GM19099 (cell line): ENCODE results near the gene CFTR.

ENCODE experiments used
- POLR2A ChIP-seq: IDR thresholded peaks from 3 replicates; pipeline ENCODE4 v1.6.1; 2011; ENCODE audit warnings: low read depth; ENCODE audit not compliant: insufficient read length; ENCODE audit errors: extremely low read depth

CFTR gene

DNA sequence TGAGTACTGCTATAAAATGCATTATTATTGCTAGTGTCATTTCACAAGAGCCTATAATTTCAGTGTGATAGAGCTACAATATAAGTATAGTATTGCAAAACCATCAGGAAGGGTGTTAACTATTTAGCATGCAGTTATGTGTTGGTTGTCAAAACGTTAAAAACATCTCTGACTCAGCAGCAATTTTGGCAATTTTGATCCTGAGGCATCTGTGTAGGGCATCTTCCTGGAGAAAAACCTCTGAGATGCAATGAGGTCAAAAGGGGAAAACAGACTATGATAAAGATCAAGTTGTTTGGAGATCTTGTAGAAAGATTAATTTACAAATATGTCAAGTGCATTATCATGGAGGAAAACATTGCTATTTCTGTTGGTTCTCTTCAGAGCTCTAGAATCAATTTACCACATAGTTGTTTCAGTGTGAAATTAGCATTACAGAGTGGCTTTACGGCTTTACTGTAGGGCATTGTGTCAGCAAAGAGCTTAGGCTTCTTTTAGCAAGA lies 5.3 kb downstream of the CFTR start:
- no peak for TF ChIP-seq POLR2A

DNA sequence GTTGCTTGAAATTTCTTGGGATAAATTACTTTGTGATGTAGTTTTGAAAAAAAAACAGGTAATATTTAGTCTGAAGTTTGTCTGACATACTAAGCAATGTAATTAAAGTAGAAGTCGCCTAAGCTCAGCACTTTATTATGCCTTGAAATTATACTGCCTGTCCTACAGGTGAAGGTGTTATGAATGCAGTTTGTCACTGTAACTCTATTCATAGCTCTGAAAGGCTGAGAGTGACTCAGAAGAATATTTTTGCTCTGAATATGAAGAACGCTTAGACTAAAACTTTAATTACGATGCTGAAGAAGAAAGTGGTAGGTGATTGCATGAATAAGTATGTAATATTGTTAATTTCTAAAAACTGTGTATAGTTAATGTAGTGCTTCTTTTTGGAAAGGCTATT lies 9.2 kb downstream of the CFTR start:
- no peak for TF ChIP-seq POLR2A

DNA sequence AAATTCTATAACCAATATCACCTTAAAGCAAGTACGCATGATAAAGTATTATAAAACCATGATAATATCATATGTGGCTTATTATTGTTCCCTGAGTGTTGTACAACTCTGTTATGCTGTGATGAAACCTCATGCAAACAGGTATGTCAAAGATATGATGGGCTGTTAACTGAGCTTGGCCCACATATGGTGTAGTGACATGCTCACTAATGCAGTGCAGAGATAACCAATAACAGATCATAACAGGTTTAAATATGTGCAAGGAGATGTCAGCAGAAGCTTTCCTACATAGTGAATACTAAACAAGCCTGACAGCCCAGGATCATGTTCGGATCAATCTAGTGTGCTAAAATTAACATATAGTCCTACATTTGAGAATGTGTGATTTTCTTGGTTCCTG lies 9.6 kb downstream of the CFTR start:
- no peak for TF ChIP-seq POLR2A

DNA sequence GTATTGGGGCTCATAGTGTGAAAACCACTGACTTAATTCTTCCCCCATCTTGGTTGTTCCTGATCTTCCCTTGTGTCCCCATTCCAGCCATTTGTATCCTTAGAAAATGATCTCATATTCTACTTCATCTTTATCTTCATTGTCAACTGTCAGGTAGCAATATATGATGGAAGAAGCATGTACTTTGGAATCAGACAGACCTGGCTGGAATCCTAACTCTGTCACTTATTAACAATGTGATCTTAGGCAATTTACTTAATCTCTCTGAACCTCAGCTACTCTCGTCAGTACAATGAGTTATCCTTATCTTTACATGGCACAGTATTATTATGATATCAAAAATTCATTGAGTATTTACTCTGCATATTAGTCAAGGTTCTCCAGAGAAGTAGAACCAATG lies 10.1 kb downstream of the CFTR start:
- no peak for TF ChIP-seq POLR2A

DNA sequence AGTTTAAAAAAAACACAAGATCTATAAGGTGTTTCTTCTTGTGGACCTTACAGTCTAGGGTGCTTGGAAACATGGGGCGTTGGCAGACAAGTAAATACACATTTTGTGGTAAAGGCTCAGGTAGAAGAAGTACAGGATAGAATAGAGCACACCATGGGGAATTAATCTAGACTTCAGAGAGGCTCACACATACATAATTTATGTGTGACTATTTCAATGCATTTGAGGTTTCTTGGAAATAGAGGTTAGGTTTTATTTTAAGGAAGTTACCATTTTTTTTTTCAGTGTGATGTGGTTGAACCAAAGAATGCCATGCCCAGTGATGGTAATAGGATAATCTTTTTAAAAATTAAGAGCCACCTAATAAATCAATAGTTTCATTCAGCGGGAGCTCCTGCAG lies 12.8 kb downstream of the CFTR start:
- TF ChIP-seq POLR2A: no peak

DNA sequence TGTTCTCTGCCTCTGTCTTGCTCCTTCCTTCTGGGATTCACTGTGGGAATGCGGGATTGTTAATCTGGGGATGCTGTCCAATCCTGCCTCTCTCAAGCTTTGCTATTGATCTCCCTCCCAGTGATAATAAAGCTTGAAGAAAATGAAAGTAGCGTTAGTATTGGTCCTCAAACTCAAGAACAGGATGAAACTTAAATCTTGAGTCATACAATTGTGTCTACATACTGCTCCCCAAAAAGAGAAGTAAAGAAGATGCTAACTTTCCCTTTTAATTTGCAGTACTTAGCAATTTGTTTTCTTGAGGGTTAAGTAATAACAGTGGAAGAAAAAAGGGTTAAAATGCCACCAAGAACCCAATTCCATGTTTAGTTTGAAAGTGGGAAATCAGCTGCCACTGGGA lies 13.6 kb downstream of the CFTR start:
- TF ChIP-seq POLR2A: no peak

DNA sequence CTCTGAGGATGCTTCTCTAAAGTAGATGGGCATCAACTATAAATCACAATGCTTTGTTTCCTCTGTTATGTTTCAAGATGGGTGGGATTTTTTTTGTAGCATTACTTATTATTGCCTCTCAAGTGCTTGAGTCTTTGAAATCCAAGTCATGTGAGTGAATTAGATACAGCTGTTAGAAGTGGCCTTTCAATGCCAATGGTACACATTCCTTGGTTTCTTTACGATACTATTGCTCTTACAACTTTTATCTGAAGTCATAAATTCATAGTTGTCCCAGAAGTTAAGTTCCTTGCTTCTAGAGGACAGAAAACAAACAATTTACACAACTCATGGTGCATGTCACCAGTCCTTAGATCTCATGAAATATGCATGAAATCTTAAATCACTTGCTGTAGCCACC lies 15.5 kb downstream of the CFTR start:
- TF ChIP-seq POLR2A: no peak

DNA sequence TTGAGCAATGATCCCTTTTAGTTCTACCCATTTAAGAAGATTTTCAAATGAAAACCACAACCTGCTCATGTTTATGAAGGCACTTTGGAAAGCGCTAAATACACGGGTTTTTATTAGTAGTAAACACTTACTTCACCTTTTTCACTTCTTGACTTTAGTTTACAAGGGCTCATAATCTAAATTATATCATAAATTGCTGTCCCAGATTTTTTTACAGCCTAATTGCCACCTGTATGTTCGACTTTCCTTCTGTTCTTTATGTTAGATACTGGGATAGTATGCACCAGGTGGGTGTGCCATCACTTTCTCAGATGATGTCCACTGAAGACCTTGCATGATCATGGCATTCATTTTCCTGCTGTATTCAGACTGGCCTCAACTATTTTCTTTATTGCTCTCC lies 22.5 kb downstream of the CFTR start:
- TF ChIP-seq POLR2A: no peak

DNA sequence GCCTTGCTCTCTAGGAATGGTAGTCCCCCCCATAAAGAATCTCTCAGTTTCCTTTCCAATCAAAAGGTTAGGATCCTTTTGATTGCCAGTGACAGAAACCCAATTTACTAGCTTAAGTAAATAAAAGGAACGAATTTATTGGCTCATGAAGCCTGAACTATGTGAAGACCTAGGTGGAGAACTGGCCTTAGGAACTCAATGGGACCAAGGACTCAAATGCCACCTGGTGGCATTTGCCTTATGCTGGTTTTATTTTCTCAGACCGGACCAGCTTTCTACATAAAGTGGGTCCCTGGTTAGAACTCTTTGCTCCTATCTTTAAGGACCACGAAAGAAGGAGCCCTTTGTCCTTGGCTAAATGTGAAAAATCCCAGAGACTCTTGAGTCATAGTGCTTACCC lies 25.4 kb downstream of the CFTR start:
- TF ChIP-seq POLR2A: no peak

DNA sequence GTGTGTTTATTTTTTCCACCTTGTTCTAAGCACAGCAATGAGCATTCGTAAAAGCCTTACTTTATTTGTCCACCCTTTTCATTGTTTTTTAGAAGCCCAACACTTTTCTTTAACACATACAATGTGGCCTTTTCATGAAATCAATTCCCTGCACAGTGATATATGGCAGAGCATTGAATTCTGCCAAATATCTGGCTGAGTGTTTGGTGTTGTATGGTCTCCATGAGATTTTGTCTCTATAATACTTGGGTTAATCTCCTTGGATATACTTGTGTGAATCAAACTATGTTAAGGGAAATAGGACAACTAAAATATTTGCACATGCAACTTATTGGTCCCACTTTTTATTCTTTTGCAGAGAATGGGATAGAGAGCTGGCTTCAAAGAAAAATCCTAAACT lies 28.9 kb downstream of the CFTR start:
- TF ChIP-seq POLR2A: no peak

DNA sequence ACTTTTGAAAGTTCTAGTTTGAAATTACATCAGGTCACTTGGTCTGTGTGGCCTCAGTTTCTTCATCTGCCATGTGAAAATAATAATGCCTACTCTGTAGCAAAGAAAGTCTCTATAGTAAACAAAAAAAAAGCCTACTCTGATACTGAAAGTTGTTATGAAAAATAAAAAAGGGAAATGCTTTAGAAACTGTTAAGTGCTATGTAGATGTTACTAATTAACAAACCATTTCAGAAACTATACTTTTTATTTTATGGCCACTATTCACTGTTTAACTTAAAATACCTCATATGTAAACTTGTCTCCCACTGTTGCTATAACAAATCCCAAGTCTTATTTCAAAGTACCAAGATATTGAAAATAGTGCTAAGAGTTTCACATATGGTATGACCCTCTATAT lies 50.6 kb downstream of the CFTR start:
- no peak for TF ChIP-seq POLR2A

DNA sequence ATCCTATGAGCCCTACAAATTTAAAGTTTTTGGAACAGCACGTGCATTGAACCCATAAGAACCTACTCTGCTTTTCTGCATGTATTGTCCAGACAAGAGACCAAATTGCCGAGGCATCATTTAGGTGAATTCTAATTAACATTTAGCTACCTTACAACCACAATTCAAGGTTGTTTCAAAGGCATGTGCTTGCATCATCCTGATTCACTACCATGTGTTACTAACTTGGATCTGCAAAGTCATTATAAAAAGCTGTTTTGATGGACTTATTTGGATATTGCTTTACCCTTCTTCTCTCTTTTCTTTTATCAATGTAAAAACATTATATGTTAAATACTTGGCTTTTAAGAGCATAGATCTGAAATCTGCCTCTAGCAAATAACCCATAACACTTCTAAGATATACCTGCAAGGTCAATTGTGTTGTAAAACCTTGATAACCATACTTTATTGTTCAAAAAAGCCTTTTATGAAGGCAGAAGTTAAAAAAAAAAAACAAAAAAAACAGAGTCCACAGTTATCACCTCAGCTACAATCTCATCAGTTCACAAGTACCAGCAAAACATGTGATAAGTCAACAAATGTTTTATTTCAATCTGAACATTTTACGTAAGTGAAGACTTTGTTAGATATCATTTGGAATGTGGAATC lies 51.9 kb downstream of the CFTR start:
- no peak for TF ChIP-seq POLR2A

DNA sequence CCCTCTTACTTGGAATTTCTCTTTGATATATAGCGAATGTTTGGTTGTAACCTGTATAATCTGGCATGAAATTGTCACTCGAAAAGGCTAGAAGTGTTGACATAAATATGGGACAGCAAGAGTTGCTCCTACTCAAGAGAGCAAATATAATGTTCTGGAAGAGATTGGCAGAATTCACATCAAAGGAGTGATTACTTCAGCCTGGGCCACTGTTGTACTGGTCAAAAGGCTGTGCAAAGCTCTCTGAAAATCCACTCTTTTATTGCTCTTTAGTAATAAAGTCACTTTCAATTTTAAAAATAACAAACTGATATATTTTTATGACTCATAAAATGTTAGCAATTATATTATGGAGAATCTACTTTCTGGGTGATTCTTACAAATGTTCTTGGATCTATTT lies 58.2 kb downstream of the CFTR start:
- no peak for TF ChIP-seq POLR2A

DNA sequence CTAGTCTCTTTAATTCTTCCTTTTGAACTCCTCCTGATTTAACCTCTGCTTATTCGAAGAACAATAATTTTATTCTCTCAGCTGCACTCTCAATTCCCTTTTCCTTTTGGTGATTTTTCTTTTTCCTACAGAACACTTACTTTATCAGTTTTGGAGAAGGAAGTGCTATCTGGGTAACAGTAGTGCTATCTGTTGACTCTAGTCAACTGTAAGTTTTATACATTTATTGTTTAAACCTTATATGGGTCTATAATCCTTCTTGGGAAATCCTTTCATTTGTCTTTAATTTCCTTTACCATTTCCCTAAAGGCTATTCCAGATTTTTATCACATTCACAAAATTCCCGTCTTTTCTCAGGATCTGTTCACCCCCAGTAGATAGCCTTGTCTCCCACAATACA lies 64.2 kb downstream of the CFTR start:
- no peak for TF ChIP-seq POLR2A

DNA sequence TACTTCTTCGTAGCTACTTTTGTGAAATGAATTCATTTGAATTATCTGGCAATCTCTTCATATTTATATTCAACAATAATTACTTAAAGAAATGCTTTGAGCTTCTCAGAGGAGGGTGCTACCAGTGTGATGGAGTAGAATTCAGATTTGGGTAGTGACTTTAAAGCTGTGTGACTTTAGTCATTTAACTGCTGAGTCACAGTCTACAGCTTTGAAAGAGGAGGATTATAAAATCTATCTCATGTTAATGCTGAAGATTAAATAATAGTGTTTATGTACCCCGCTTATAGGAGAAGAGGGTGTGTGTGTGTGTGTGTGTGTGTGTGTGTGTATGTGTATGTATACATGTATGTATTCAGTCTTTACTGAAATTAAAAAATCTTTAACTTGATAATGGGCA lies 68.2 kb downstream of the CFTR start:
- no peak for TF ChIP-seq POLR2A

DNA sequence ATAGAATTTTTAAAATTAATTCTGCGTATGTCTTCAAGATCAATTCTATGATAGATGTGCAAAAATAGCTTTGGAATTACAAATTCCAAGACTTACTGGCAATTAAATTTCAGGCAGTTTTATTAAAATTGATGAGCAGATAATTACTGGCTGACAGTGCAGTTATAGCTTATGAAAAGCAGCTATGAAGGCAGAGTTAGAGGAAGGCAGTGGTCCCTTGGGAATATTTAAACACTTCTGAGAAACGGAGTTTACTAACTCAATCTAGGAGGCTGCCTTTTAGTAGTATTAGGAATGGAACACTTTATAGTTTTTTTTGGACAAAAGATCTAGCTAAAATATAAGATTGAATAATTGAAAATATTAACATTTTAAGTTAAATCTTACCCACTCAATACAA lies 70.8 kb downstream of the CFTR start:
- TF ChIP-seq POLR2A: no peak

DNA sequence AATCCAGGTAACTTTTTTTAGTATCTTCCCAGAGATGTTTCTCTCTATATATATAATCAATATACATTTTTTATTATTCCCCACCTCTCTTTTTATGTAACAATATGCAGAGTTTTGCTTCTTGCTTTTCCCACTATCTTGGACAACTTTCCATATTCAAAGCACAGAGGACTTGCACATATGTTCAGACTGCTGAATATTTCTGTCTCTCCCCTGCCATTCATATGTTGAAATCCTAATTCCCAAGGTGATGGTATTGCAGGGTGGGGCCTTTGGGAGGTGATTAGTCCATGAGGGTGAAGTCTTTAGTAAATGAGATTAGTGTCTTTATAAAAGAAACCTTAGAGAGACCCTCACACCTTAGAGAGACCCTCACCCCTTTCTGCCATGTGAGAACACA lies 72.8 kb downstream of the CFTR start:
- no peak for TF ChIP-seq POLR2A

DNA sequence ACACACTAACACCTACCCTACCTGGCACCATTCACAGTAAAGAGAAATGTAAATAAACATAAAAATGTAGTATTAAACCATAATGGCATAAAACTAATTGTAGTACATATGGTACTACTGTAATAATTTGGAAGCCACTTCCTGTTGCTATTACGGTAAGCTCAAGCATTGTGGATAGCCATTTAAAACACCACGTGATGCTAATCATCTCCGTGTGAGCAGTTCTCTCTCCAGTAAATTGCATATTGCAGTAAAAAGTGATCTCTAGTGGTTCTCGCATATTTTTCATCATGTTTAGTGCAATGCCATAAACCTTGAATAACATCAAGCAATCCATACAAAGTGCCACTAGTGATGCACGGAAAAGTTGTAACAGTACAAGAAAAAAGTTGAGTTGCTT lies 75.4 kb downstream of the CFTR start:
- TF ChIP-seq POLR2A: no peak

DNA sequence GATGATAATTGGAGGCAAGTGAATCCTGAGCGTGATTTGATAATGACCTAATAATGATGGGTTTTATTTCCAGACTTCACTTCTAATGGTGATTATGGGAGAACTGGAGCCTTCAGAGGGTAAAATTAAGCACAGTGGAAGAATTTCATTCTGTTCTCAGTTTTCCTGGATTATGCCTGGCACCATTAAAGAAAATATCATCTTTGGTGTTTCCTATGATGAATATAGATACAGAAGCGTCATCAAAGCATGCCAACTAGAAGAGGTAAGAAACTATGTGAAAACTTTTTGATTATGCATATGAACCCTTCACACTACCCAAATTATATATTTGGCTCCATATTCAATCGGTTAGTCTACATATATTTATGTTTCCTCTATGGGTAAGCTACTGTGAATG lies 79.6 kb downstream of the CFTR start:
- TF ChIP-seq POLR2A: no peak
